Transverse colon (tissue), 4 donors: ENCODE measurements around the gene UBASH3A.

Experiments
- CTCF ChIP-seq, 5 experiments: fragments of 200-600 bp in 3 of 5; fragments of 450-650 bp in 2 of 5; sonication (generic) in 3 of 5; IDR thresholded peaks; 1 replicate in 2 of 5; 2 replicates in 3 of 5; pipeline ENCODE4 v1.5.1; 2016 to 2017; ENCODE audit warnings: antibody characterized with exemption in 5 of 5, inconsistent platforms in 3 of 5, mild to moderate bottlenecking in 2 of 5, moderate library complexity in 1 of 5
- POLR2A ChIP-seq: fragments of 450-650 bp; IDR thresholded peaks from one replicate; pipeline ENCODE4 v1.6.1; 2016; ENCODE audit warnings: antibody characterized with exemption, mild to moderate bottlenecking, moderate library complexity
- POLR2AphosphoS5 ChIP-seq, 3 donors: sonication (generic); formaldehyde crosslinking; IDR thresholded peaks; one replicate each; pipeline ENCODE4 v1.6.1; 2016; ENCODE audit warnings: antibody characterized with exemption in 3 of 3

DNA sequence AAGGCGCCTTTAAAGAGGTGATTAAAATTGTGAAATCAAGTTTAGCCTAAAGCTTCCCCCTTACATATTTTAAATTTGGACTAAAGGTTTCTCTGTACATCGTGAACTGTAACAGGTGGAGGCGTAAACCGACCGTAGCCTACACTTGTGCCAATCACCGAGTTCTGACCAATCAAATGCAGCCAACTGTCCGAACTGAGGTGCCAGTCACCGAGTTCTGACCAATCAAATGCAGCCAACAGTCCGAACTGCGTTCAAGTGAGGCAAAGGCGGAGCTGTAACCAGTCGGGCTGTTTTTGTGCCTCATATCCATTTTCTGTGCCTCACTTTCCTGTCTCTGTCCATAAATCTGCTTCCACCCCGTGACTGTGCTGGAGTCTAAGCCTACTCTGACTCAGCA, 44.8 kb upstream of the UBASH3A start:
- TF ChIP-seq CTCF (IDR thresholded peaks at IDR 0.05): no peak
- TF ChIP-seq POLR2A: no peak
- TF ChIP-seq POLR2AphosphoS5 (IDR thresholded peaks at IDR 0.05): no peak
